ENCODE data around the gene LDAF1.
A peak's percentile ranks its signal among the peaks of the same experiment; 100 is the strongest.
"Not testable (repeated sequence)": the region's sequence is repeated elsewhere in the genome, so short reads cannot be mapped to it uniquely, and the experiment has no call there.

Gene LDAF1

DNA sequence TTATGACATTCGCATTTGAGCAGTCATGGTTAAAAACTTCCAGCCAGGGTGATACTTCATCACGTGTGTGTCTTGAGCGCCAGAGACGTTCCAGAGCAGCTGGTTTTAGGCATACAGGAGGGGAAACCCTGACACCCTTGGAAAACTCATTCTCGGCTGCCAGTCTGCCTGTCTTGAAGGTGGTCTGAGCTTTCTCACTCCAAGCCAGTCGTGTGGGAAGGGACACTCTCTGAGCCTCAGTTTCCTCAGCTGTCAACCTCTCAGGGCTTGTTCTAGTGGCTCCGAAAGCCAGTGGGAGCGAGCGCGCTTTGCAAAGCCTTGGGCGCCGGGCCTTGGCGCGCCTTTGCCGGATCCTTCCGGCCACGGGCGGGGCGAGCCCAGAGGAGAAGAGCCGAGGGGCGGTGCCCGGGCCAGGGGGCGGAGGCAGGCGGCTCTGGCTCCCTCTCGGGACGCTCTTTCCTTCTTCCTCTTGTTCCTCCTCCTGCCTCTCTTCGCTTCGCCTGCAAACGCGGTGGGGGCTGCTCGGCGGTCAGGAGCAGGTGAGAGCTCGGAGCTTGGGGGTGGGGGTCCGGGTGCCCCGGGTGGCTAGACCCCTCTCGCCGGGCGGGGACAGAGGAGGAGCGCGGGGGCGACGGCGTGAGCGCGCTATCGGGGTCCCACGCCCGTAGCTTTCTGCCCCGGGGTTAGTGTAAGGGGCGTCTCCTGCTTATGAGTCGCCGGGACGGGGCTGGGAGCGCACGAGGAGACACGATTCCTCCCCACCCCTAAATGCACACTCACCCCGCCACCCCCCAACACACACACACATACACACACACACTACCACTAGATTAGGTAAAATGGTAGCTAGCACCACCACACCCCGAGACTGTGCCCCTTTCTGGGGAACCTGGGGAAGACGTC, at the start of gene LDAF1:
Gene LDAF1 (plus strand): TSS at position 467 of the 903 bp plus-strand sequence. CDS start 2,509 bp downstream, outside the sequence.
- peak within 1 kb of the TSS; percentile 72; the same call in 1 of the 2 replicates for H3K9ac ChIP-seq (ENCODE audit: low read depth, low read length)
- H3K4me1 ChIP-seq (ENCODE audit: insufficient read depth, low read length) = peaks cover 2% of the 10 kb centered on the region; the same call in 1 of the 2 replicates
- H3K9me3 ChIP-seq (ENCODE audit: insufficient read depth, low read depth, low read length) = no peaks in the 10 kb centered on the region
- no peak within 1 kb of the TSS for H3K27ac ChIP-seq (ENCODE audit: low read length)
- H3K36me3 ChIP-seq (ENCODE audit: insufficient read depth, low read depth, low read length) = peaks cover 29% of the 10 kb centered on the region
- H3K4me3 ChIP-seq (ENCODE audit: low read length) = peak within 1 kb of the TSS; percentile 80
- H3K27me3 ChIP-seq (ENCODE audit: insufficient read depth, low read length) = peaks cover 7% of the 10 kb centered on the region

DNA sequence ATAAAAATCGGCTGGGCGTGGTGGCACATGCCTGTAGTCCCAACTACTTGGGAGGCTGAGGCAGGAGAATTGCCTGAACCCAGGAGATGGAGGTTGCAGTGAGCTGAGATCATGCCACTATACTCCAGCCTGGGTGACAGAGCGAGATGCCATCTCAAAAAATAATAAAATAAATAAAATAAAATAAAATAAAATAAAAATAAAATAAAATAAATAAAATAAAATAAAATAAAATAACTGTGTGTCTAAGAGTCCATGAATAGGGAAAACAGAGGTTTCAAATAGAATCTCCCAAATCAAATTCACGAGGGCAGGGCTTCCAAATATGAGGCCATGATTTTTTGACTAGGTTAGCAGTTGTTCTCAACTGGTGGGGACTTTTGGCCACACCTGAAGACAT, 42.9 kb upstream of the LDAF1 start:
- not testable (repeated sequence) for H3K9ac ChIP-seq (ENCODE audit: low read depth, low read length); H3K9me3 ChIP-seq (ENCODE audit: insufficient read depth, low read depth, low read length); H3K27me3 ChIP-seq (ENCODE audit: insufficient read depth, low read length); H3K4me1 ChIP-seq (ENCODE audit: insufficient read depth, low read length); H3K27ac ChIP-seq (ENCODE audit: low read length); H3K36me3 ChIP-seq (ENCODE audit: insufficient read depth, low read depth, low read length)
- peak overlapping the region; percentile 27; the same call in 1 of the 2 replicates for H3K4me3 ChIP-seq (ENCODE audit: low read length)

DNA sequence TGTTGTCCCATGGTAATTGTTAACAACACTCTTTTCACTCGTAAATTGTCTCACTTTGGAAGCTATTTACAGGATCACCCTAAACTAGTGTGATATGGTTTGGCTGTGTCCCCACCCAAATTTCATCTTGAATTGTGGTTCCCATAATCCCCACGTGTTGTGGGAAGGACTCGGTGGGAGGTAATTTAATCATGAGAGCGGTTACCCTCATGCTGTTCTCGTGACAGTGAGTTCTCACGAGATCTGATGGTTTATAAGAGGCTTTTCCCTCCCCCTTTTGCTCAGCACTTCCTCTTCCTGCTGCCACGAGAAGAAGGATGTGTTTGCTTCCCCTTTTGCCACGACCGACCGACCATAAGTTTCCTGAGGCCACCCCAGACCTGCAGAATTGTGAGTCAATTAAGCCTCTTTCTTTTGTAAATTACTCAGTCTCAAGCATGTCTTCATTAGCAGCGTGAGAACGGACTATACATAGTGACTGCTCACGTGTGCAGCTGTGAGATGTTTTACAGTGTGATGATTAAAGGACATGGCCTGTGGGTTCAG, 42.3 kb upstream of the LDAF1 start:
- peak overlapping the region; percentile 27 for H3K4me3 ChIP-seq (ENCODE audit: low read length)
- no peaks in the 10 kb centered on the region for H3K9me3 ChIP-seq (ENCODE audit: insufficient read depth, low read depth, low read length)
- H3K27ac ChIP-seq (ENCODE audit: low read length) = no peak overlapping the region
- no peaks in the 10 kb centered on the region for H3K36me3 ChIP-seq (ENCODE audit: insufficient read depth, low read depth, low read length)
- H3K4me1 ChIP-seq (ENCODE audit: insufficient read depth, low read length) = peaks cover 7% of the 10 kb centered on the region; the same call in 1 of the 2 replicates
- no peak overlapping the region for H3K9ac ChIP-seq (ENCODE audit: low read depth, low read length)
- no peaks in the 10 kb centered on the region for H3K27me3 ChIP-seq (ENCODE audit: insufficient read depth, low read length)

- H3K27ac ChIP-seq (ENCODE audit: low read length) = no peak overlapping the region
- peaks cover 7% of the 10 kb centered on the region; the same call in 1 of the 2 replicates for H3K4me1 ChIP-seq (ENCODE audit: insufficient read depth, low read length)
- no peak overlapping the region for H3K9ac ChIP-seq (ENCODE audit: low read depth, low read length)
These were observed 40.9 kb upstream of the LDAF1 start for GRCh38 chr16:21117567-21117966.

DNA sequence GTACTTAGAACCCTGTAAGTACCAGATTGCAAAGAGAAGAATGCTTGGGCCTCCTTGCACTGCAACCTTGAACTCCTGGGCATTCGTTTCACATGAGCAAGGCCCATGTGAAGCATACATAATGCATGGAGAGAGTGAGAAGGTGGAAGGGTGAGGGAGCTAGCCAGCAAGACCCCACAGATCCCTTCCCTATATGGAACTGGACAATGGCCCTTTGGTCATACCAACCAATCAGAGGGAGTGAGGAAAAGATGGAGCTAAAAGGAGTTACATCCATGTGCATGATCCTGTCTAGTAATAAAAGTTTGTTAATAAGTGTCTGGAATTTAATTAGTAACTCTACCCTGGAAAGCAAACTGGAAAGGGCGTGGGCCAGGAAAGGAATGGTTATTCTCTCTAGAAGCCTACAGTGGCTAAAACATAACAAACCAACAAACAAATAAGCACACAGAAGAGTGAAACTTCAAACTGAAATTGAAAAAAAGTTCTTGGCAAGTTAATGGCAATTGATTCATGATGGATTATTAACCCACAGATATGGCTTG, 37.4 kb upstream of the LDAF1 start:
- H3K4me3 ChIP-seq (ENCODE audit: low read length) = no peak overlapping the region
- no peaks in the 10 kb centered on the region for H3K36me3 ChIP-seq (ENCODE audit: insufficient read depth, low read depth, low read length)
- peaks cover 4% of the 10 kb centered on the region; the same call in 1 of the 2 replicates for H3K4me1 ChIP-seq (ENCODE audit: insufficient read depth, low read length)
- no peak overlapping the region for H3K9ac ChIP-seq (ENCODE audit: low read depth, low read length)
- H3K9me3 ChIP-seq (ENCODE audit: insufficient read depth, low read depth, low read length) = no peaks in the 10 kb centered on the region
- H3K27me3 ChIP-seq (ENCODE audit: insufficient read depth, low read length) = no peaks in the 10 kb centered on the region
- no peak overlapping the region for H3K27ac ChIP-seq (ENCODE audit: low read length)

More at GRCh38 chr16:21117567-21117966, 40.9 kb upstream of the LDAF1 start:
- no peak overlapping the region for H3K4me3 ChIP-seq (ENCODE audit: low read length)
- no peaks in the 10 kb centered on the region for H3K9me3 ChIP-seq (ENCODE audit: insufficient read depth, low read depth, low read length)
- H3K36me3 ChIP-seq (ENCODE audit: insufficient read depth, low read depth, low read length) = no peaks in the 10 kb centered on the region
- no peaks in the 10 kb centered on the region for H3K27me3 ChIP-seq (ENCODE audit: insufficient read depth, low read length)

DNA sequence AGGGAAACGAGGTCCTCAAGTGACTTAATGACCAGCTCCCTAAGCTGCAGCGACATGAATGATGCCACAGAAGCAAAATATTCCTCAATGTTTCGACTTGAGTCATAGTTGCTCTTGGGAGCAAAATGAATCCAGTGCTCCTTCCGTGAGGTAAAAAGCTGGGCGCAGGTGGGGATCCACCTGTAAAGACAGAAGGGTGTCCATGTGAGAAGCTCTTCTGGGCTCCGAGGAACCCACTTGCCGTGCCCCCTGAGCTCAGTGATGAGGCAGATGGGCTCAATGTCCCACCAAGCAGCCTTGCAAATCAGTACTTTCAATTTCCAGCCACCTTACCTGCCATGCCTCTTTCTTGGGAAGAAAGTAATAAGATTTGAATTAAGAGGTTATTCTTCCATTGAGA, 33.3 kb upstream of the LDAF1 start:
- no peaks in the 10 kb centered on the region for H3K36me3 ChIP-seq (ENCODE audit: insufficient read depth, low read depth, low read length)
- H3K9me3 ChIP-seq (ENCODE audit: insufficient read depth, low read depth, low read length) = no peaks in the 10 kb centered on the region
- H3K4me1 ChIP-seq (ENCODE audit: insufficient read depth, low read length) = peaks cover 7% of the 10 kb centered on the region; the same call in 1 of the 2 replicates
- H3K27ac ChIP-seq (ENCODE audit: low read length) = no peak overlapping the region
- no peak overlapping the region for H3K9ac ChIP-seq (ENCODE audit: low read depth, low read length)
- no peaks in the 10 kb centered on the region for H3K27me3 ChIP-seq (ENCODE audit: insufficient read depth, low read length)
- no peak overlapping the region for H3K4me3 ChIP-seq (ENCODE audit: low read length)

- H3K36me3 ChIP-seq (ENCODE audit: insufficient read depth, low read depth, low read length) = no peaks in the 10 kb centered on the region
- no peak overlapping the region for H3K27ac ChIP-seq (ENCODE audit: low read length)
- H3K9me3 ChIP-seq (ENCODE audit: insufficient read depth, low read depth, low read length) = no peaks in the 10 kb centered on the region
- no peaks in the 10 kb centered on the region for H3K27me3 ChIP-seq (ENCODE audit: insufficient read depth, low read length)
- H3K9ac ChIP-seq (ENCODE audit: low read depth, low read length) = no peak overlapping the region
- H3K4me1 ChIP-seq (ENCODE audit: insufficient read depth, low read length) = peaks cover 7% of the 10 kb centered on the region; the same call in 1 of the 2 replicates
- H3K4me3 ChIP-seq (ENCODE audit: low read length) = no peak overlapping the region
These were observed 32.0 kb upstream of the LDAF1 start for GRCh38 chr16:21126518-21126917.

DNA sequence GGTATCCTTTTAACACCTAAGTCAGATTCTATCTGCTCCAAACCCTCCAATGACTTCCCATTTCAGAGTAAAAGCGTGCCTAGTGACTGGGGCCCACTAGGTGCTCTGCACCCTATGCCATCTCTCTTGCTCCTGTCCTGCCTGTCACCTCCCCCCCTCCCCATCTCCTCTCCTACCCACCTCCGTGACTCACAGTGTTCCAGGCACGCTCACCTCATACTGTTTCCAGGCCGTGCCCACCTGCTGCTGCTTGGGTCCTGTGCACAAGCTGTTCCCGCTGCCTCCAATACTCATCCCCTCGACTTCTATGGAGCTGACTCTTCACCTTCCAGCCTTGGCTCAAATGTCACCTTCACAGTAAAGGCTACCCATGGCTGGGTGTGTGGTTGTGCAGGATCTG, 29.5 kb upstream of the LDAF1 start:
- H3K9me3 ChIP-seq (ENCODE audit: insufficient read depth, low read depth, low read length) = no peaks in the 10 kb centered on the region
- H3K27ac ChIP-seq (ENCODE audit: low read length) = no peak overlapping the region
- H3K4me3 ChIP-seq (ENCODE audit: low read length) = no peak overlapping the region
- no peak overlapping the region for H3K9ac ChIP-seq (ENCODE audit: low read depth, low read length)
- no peaks in the 10 kb centered on the region for H3K27me3 ChIP-seq (ENCODE audit: insufficient read depth, low read length)
- H3K4me1 ChIP-seq (ENCODE audit: insufficient read depth, low read length) = peaks cover 7% of the 10 kb centered on the region; the same call in 1 of the 2 replicates
- no peaks in the 10 kb centered on the region for H3K36me3 ChIP-seq (ENCODE audit: insufficient read depth, low read depth, low read length)

DNA sequence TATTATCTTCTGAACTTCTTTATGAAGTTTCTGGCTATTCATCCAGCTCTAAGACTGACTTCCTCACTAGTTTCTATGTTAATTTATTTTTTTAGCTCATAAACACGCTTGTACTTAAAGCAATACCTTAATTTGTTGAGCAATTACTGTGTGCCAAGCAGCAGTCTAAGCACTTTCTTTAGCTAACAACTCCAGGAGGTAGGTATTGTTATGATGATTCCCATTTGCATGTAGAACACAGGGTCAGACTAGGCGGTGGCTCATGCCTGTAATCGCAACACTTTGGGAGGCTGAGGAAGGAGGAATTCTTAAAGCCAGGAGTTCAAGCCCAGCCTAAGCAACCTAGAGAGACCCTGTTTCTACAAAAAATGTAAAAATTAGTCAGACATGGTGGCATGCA, 27.7 kb upstream of the LDAF1 start:
- Histone ChIP-seq H3K27me3 (ENCODE audit: insufficient read depth, low read length) (no peaks in the 10 kb centered on the region), H3K9ac (ENCODE audit: low read depth, low read length) (no peak overlapping the region), H3K4me3 (ENCODE audit: low read length) (no peak overlapping the region), H3K4me1 (ENCODE audit: insufficient read depth, low read length) (peaks cover 7% of the 10 kb centered on the region; the same call in 1 of the 2 replicates), H3K9me3 (ENCODE audit: insufficient read depth, low read depth, low read length) (no peaks in the 10 kb centered on the region), H3K36me3 (ENCODE audit: insufficient read depth, low read depth, low read length) (no peaks in the 10 kb centered on the region), H3K27ac (ENCODE audit: low read length) (no peak overlapping the region)

DNA sequence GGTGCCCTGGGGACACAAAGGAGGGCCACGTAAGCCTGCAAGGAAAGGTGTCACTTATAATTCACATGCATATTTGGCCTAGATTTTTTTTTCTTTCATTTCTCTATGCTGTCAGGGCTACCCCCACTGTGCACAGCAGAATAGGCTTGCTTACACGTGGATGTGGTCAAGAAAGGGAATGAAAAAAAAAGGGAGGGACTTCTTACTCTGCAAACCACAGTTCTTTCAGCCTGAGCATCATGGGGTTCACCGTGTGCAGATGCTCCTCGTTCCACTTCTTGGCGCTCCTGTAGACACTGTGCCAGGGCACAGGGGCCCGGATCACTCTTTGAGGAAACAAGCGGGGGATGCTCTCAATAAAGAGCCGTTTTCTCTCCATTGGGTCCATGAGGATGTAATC, 24.4 kb upstream of the LDAF1 start:
- no peaks in the 10 kb centered on the region for H3K4me1 ChIP-seq (ENCODE audit: insufficient read depth, low read length)
- H3K27me3 ChIP-seq (ENCODE audit: insufficient read depth, low read length) = no peaks in the 10 kb centered on the region
- H3K27ac ChIP-seq (ENCODE audit: low read length) = no peak overlapping the region
- no peak overlapping the region for H3K4me3 ChIP-seq (ENCODE audit: low read length)
- no peaks in the 10 kb centered on the region for H3K36me3 ChIP-seq (ENCODE audit: insufficient read depth, low read depth, low read length)
- no peak overlapping the region for H3K9ac ChIP-seq (ENCODE audit: low read depth, low read length)
- no peaks in the 10 kb centered on the region for H3K9me3 ChIP-seq (ENCODE audit: insufficient read depth, low read depth, low read length)

- no peak overlapping the region for H3K27ac ChIP-seq (ENCODE audit: low read length)
- H3K27me3 ChIP-seq (ENCODE audit: insufficient read depth, low read length) = no peaks in the 10 kb centered on the region
- no peaks in the 10 kb centered on the region for H3K36me3 ChIP-seq (ENCODE audit: insufficient read depth, low read depth, low read length)
- H3K9me3 ChIP-seq (ENCODE audit: insufficient read depth, low read depth, low read length) = no peaks in the 10 kb centered on the region
- H3K4me1 ChIP-seq (ENCODE audit: insufficient read depth, low read length) = no peaks in the 10 kb centered on the region
- no peak overlapping the region for H3K4me3 ChIP-seq (ENCODE audit: low read length)
- H3K9ac ChIP-seq (ENCODE audit: low read depth, low read length) = no peak overlapping the region
These were observed 12.7 kb upstream of the LDAF1 start for GRCh38 chr16:21145738-21146137.

All from iPS-20b (cell line).